A549 (cell line): ENCODE data around the gene SNRPD3.

ENCODE experiments used
- CTCF ChIP-seq: fragments of >200 bp; sonication (Bioruptor Twin); formaldehyde crosslinking; IDR thresholded peaks from 3 replicates; pipeline ENCODE4 v1.5.1; 2016
- FOSB ChIP-seq: fragments of 250-450 bp; sonication (Bioruptor Pico); IDR thresholded peaks from 2 replicates; pipeline ENCODE4 v1.5.0; 2020; ENCODE audit warnings: mild to moderate bottlenecking, moderate library complexity
- POLR2A ChIP-seq: IDR thresholded peaks from 2 replicates; pipeline ENCODE4 v1.6.1; 2012; ENCODE audit warnings: mild to moderate bottlenecking, low read length

GRCh38 chr22:24506802-24507438 lies 48.9 kb upstream of the SNRPD3 start:
- TF ChIP-seq POLR2A (no peak), CTCF (no peak), FOSB (no peak)
